ENCODE measurements around the gene SLC39A10.

- TF ChIP-seq CTCF (IDR thresholded peaks at IDR 0.05) (no peak), ZFX (IDR thresholded peaks at IDR 0.05; ENCODE audit: borderline replicate concordance) (no peak)
Observed at GRCh38 chr2:195694553-195694952, 37.5 kb downstream of the SLC39A10 start.
